H1 (cell line): ENCODE data around the gene RGS2. TPM values are rescaled to one million over a fixed set of nuclear protein-coding genes. Genes with fewer than 3 reads are reported as not detected.

Experiments
- CTCF ChIA-PET: fragments of 300-600 bp; sonication (Branson Sonifier 250); formaldehyde crosslinking; loops from one replicate; lab custom pipeline; 2021; ENCODE audit not compliant: partially characterized antibody; lab: Charles Lee
- POLR2A ChIA-PET: fragments of 300-600 bp; sonication (Branson Sonifier 250); formaldehyde crosslinking; loops from one replicate; lab custom pipeline; 2021; ENCODE audit warnings: inconsistent platforms; ENCODE audit not compliant: partially characterized antibody; lab: Charles Lee
- DNase-seq, 2 experiments: peaks; one replicate each; pipeline versions ENCODE4 v3.0.0 to v3.0.0-alpha.2; 2010 to 2022; ENCODE audit warnings: low spot score in 2 of 2, low read depth in 1 of 2, mixed read lengths in 1 of 2
- FAIRE-seq: peaks from 2 replicates; lab custom pipeline; 2011; peaks lifted over from hg19 to GRCh38; lab: Jason Lieb, UNC
- H2AFZ ChIP-seq: 2 replicates; pipeline ENCODE4 v1.8.1; 2012; ENCODE audit warnings: low read length, inconsistent platforms
- H2AK5ac ChIP-seq: 2 replicates; pipeline ENCODE4 v1.6.1; 2013; ENCODE audit warnings: low read depth, low read length
- H2BK120ac ChIP-seq: replicated peaks from 2 replicates; pipeline ENCODE3; 2013; ENCODE audit warnings: low read depth, low read length, inconsistent platforms
- H2BK12ac ChIP-seq: 2 replicates; pipeline ENCODE4 v1.6.1; 2013; ENCODE audit warnings: low read depth, low read length
- H2BK15ac ChIP-seq: 2 replicates; pipeline ENCODE4 v1.6.1; 2013; ENCODE audit warnings: low read length
- H2BK20ac ChIP-seq: 2 replicates; pipeline ENCODE4 v1.6.1; 2013; ENCODE audit warnings: low read length
- H2BK5ac ChIP-seq: 2 replicates; pipeline ENCODE4 v1.6.1; 2013; ENCODE audit warnings: low read depth, low read length
- H3K14ac ChIP-seq: 2 replicates; pipeline ENCODE4 v1.6.1; 2013; ENCODE audit warnings: inconsistent platforms; ENCODE audit not compliant: insufficient read length
- H3K18ac ChIP-seq: 2 replicates; pipeline ENCODE4 v1.6.1; 2013; ENCODE audit warnings: low read length; ENCODE audit errors: extremely low read depth
- H3K23ac ChIP-seq: 2 replicates; pipeline ENCODE4 v1.6.1; 2013; ENCODE audit warnings: inconsistent platforms; ENCODE audit not compliant: insufficient read length
- H3K23me2 ChIP-seq: 2 replicates; pipeline ENCODE4 v1.6.1; 2013; ENCODE audit warnings: low read depth, low read length
- H3K27ac ChIP-seq: 2 replicates; pipeline ENCODE4 v1.6.1; 2011; ENCODE audit warnings: low read depth, low read length, inconsistent platforms
- H3K27me3 ChIP-seq, 4 experiments: replicated peaks in 1 of 4; 1 replicate in 1 of 4; 2 replicates in 3 of 4; pipeline versions ENCODE4 v1.6.1 to v1.8.1; 2011 to 2013; ENCODE audit warnings: low read length in 3 of 4, mild to moderate bottlenecking in 3 of 4, inconsistent platforms in 2 of 4, mixed read lengths in 2 of 4, moderate library complexity in 1 of 4; ENCODE audit not compliant: control insufficient read depth in 3 of 4, insufficient read depth in 3 of 4; ENCODE audit errors: extremely low read depth in 1 of 4
- H3K36me3 ChIP-seq, 4 experiments: 2 replicates each; pipeline versions ENCODE4 v1.6.1 to v1.8.1; 2011 to 2013; ENCODE audit warnings: mild to moderate bottlenecking in 4 of 4, low read length in 3 of 4, moderate library complexity in 2 of 4, control low read depth in 1 of 4, inconsistent platforms in 1 of 4; ENCODE audit not compliant: insufficient read depth in 4 of 4, control insufficient read depth in 2 of 4
- H3K4ac ChIP-seq: replicated peaks from 2 replicates; pipeline ENCODE3; 2013; ENCODE audit warnings: low read length, low read depth, mixed read lengths, inconsistent platforms; ENCODE audit not compliant: insufficient read length
- H3K4me1 ChIP-seq, 4 experiments: replicated peaks in 1 of 4; 1 replicate in 1 of 4; 2 replicates in 3 of 4; pipeline versions ENCODE4 v1.6.1 to v1.8.1; 2011 to 2013; ENCODE audit warnings: low read length in 3 of 4, inconsistent platforms in 2 of 4, mixed read lengths in 1 of 4; ENCODE audit not compliant: insufficient read depth in 4 of 4, control insufficient read depth in 3 of 4
- H3K4me2 ChIP-seq, 2 experiments: 2 replicates each; pipeline versions ENCODE4 v1.6.1 to v1.8.1; 2011 to 2013; ENCODE audit warnings: low read depth in 2 of 2, low read length in 2 of 2, control low read depth in 1 of 2, inconsistent platforms in 1 of 2, mild to moderate bottlenecking in 1 of 2; ENCODE audit not compliant: insufficient read depth in 1 of 2
- H3K4me3 ChIP-seq, 4 experiments: fragments of 200-600, 300-600 bp in 1 of 4; sonication (generic), shearing (Covaris generic), sonication (Bioruptor Twin) in 1 of 4; 2 replicates each; pipeline versions ENCODE4 v1.5.1 to v1.8.1; 2011 to 2016; ENCODE audit warnings: low read length in 4 of 4, low read depth in 3 of 4, control low read depth in 2 of 4, inconsistent platforms in 2 of 4, mild to moderate bottlenecking in 2 of 4, mixed read lengths in 1 of 4, moderate library complexity in 1 of 4; ENCODE audit not compliant: insufficient read depth in 2 of 4; ENCODE audit errors: extremely low read depth in 1 of 4
- H3K56ac ChIP-seq: replicated peaks from 2 replicates; pipeline ENCODE3; 2013; ENCODE audit warnings: low read depth, mild to moderate bottlenecking, mixed read lengths, low read length, inconsistent platforms; ENCODE audit not compliant: insufficient read length
- H3K79me1 ChIP-seq: 2 replicates; pipeline ENCODE4 v1.6.1; 2013; ENCODE audit warnings: low read depth, low read length, control low read depth
- H3K79me2 ChIP-seq, 2 experiments: 2 replicates each; pipeline versions ENCODE4 v1.6.1 to v1.8.1; 2012 to 2013; ENCODE audit warnings: low read length in 2 of 2, mild to moderate bottlenecking in 2 of 2, inconsistent platforms in 1 of 2; ENCODE audit not compliant: insufficient read depth in 2 of 2, control insufficient read depth in 1 of 2
- H3K9ac ChIP-seq, 4 experiments: replicated peaks in 1 of 4; 1 replicate in 1 of 4; 2 replicates in 3 of 4; pipeline versions ENCODE4 v1.6.1 to v1.8.1; 2011 to 2013; ENCODE audit warnings: low read depth in 3 of 4, low read length in 3 of 4, control low read depth in 2 of 4, mild to moderate bottlenecking in 2 of 4, moderate library complexity in 2 of 4, inconsistent platforms in 1 of 4; ENCODE audit errors: extremely low read depth in 1 of 4
- H3K9me3 ChIP-seq, 2 experiments: 2 replicates each; pipeline versions ENCODE4 v1.6.1 to v1.8.1; 2012 to 2013; ENCODE audit warnings: mild to moderate bottlenecking in 2 of 2, moderate library complexity in 2 of 2, control low read depth in 1 of 2, inconsistent platforms in 1 of 2, low read depth in 1 of 2, low read length in 1 of 2, mixed read lengths in 1 of 2; ENCODE audit not compliant: insufficient read depth in 2 of 2
- H4K20me1 ChIP-seq, 2 experiments: replicated peaks in 1 of 2; 2 replicates each; pipeline versions ENCODE3 to v1.8.1; 2011 to 2013; ENCODE audit warnings: inconsistent platforms in 2 of 2, low read length in 2 of 2, mild to moderate bottlenecking in 1 of 2; ENCODE audit not compliant: insufficient read depth in 2 of 2, control insufficient read depth in 1 of 2
- H4K5ac ChIP-seq: 2 replicates; pipeline ENCODE4 v1.6.1; 2013; ENCODE audit warnings: low read length, low read depth, mixed read lengths, inconsistent platforms; ENCODE audit not compliant: insufficient read length
- H4K8ac ChIP-seq: 2 replicates; pipeline ENCODE4 v1.8.0; 2013; ENCODE audit warnings: mild to moderate bottlenecking, moderate library complexity, low read length, inconsistent platforms; ENCODE audit not compliant: insufficient read depth; ENCODE audit errors: extremely low read depth
- H4K91ac ChIP-seq: replicated peaks from 2 replicates; pipeline ENCODE3; 2013; ENCODE audit warnings: low read length, mixed read lengths, inconsistent platforms; ENCODE audit not compliant: insufficient read length
- CREB1 ChIP-seq: IDR thresholded peaks from 2 replicates; pipeline ENCODE4 v1.6.1; 2012; ENCODE audit warnings: inconsistent platforms
- SAP30 ChIP-seq: fragments of 300-600 bp; sonication (generic); IDR thresholded peaks from 2 replicates; pipeline ENCODE4 v1.7.1; 2012; ENCODE audit warnings: low read length, moderate library complexity, mild to moderate bottlenecking, inconsistent platforms; ENCODE audit not compliant: insufficient read depth, insufficient replicate concordance
- TEAD4 ChIP-seq: IDR thresholded peaks from 2 replicates; pipeline ENCODE4 v1.6.1; 2012; ENCODE audit warnings: low read depth, low read length, inconsistent platforms, mixed read lengths
- WGBS, 2 experiments: shearing (Covaris generic) in 1 of 2; methylation state at CpG; one replicate each; pipeline versions ENCODE4 v1.1.6 to v1.1.7; 2013 to 2015; ENCODE audit warnings: low lambda C conversion rate in 2 of 2, mixed read lengths in 2 of 2, inconsistent platforms in 1 of 2, low coverage in 1 of 2, missing lambda C conversion rate in 1 of 2; ENCODE audit not compliant: insufficient replicate concordance in 2 of 2, insufficient coverage in 1 of 2, insufficient read length in 1 of 2; ENCODE audit errors: extremely low coverage in 1 of 2, missing lambda C conversion rate in 1 of 2; 5-methylcytosine and 5-hydroxymethylcytosine counted together
- polyA plus RNA-seq, 7 experiments: library from polyadenylated mRNA; depleted of rRNA in 3 of 7; stranded (reverse) in 5 of 7; unstranded in 2 of 7; fragments of >200 nt in 5 of 7; fragments of 200-250 nt in 2 of 7; gene quantifications; 1 replicate in 5 of 7; 2 replicates in 1 of 7; 4 replicates in 1 of 7; pipeline versions ENCODE4 v1.2.1 to v1.2.3, GENCODE V29; 2011 to 2013; ENCODE audit warnings: missing spikeins in 2 of 7, mixed read lengths in 2 of 7
- total RNA-seq: library from RNA; stranded (reverse); fragmentation: NEBNext Ultra II Directional; extraction: Animal tissue kit (Norgen Biotek cat#: 25700); gene quantifications from 2 replicates; pipeline ENCODE4 v1.2.1, GENCODE V29; 2021

Gene RGS2
- total and polyA plus RNA-seq, 2 of the 8 experiments (the other 6 are each of a cell fraction or from before 2014, with no cell fraction given), result 9.1 to 17.0 TPM

- H3K23me2 ChIP-seq, result peaks cover 12% of the 10 kb centered on the region; the same call in 1 of the 2 replicates
- H2AK5ac ChIP-seq, result no peak overlapping the region
- H2BK15ac ChIP-seq, result no peak overlapping the region
- H3K27me3 ChIP-seq, result no peaks in the 10 kb centered on the region; a peak in 3 of 7 replicates
- no peaks in the 10 kb centered on the region for H4K20me1 ChIP-seq
- FAIRE-seq (no peak), DNase-seq (no peak)
- H3K4me2 ChIP-seq, result peak overlapping the region; percentile 79 to 85
- no peaks in the 10 kb centered on the region for H3K79me2 ChIP-seq
- ChIA-PET POLR2A (interaction anchor here (0.7 to 3.0 kb wide), 15 partner anchors 10 to 312 kb away, joined by 3 to 17 read pairs (median 3); partner anchors contain the start of genes CDC73 and GLRX2), CTCF (interaction anchor here (0.9 to 3.9 kb wide), 3 partner anchors 12 to 251 kb away, joined by 3 to 14 read pairs (median 3); no protein-coding TSS in a partner anchor)
- H4K8ac ChIP-seq, result peak overlapping the region; percentile 95
- no peak overlapping the region for H4K91ac ChIP-seq
- no peak overlapping the region; the same call in 1 of the 2 replicates for H3K18ac ChIP-seq
- WGBS, 2 experiments, result 30% methylated on average over 25 of the region's 25 CpGs; no CpG with 5 or more reads in 1 of the 2 experiments
- H3K9ac ChIP-seq, result peak overlapping the region; percentile 58 to 87 (median 76)
- peak overlapping the region; percentile 68; the same call in 1 of the 2 replicates for H2BK5ac ChIP-seq
- peaks cover 2 to 22% (median 6%) of the 10 kb centered on the region in 4 experiments; a peak in 6 of 8 replicates for H3K36me3 ChIP-seq
- TF ChIP-seq SAP30, result peak; percentile 5
- no peak for TF ChIP-seq TEAD4
- peak; percentile 90 for TF ChIP-seq CREB1
- H3K9me3 ChIP-seq, result no peaks in the 10 kb centered on the region
- H2AFZ ChIP-seq, result peak overlapping the region; percentile 93
- H3K4me3 ChIP-seq, result peak overlapping the region; percentile 70 to 90 (median 82)
- no peak overlapping the region for H3K4ac ChIP-seq
- peak overlapping the region; percentile 61 for H3K27ac ChIP-seq
- peak overlapping the region; percentile 40; the same call in 1 of the 2 replicates for H2BK12ac ChIP-seq
- no peaks in the 10 kb centered on the region for H3K79me1 ChIP-seq
- H3K23ac ChIP-seq, result no peak overlapping the region
- H3K14ac ChIP-seq, result no peak overlapping the region
- peaks cover 0 to 7% (median 3%) of the 10 kb centered on the region in 4 experiments; a peak in 3 of 7 replicates for H3K4me1 ChIP-seq
- H2BK120ac ChIP-seq, result no peak overlapping the region
- H3K56ac ChIP-seq, result no peak overlapping the region
- H4K5ac ChIP-seq, result no peak overlapping the region
- no peak overlapping the region for H2BK20ac ChIP-seq
Measured at GRCh38 chr1:192809307-192810252, 741 bp downstream of the RGS2 start.
